Stimulated activated CD8-positive, alpha-beta memory T cell treated with anti-CD3 and anti-CD28 coated beads, Interleukin-12 subunit alpha, Interleukin-12 subunit beta, amount 100 ng/mL, for 4 hours (primary cell): Measurements from ENCODE around the gene PIH1D1.
"Not testable (repeated sequence)": the region's sequence is repeated elsewhere in the genome, so short reads cannot be mapped to it uniquely, and the experiment has no call there.

ENCODE experiments used
- DNase-seq: peaks from one replicate; pipeline ENCODE4 v3.0.0-alpha.2; 2020; ENCODE audit warnings: low read depth

Gene PIH1D1

DNA sequence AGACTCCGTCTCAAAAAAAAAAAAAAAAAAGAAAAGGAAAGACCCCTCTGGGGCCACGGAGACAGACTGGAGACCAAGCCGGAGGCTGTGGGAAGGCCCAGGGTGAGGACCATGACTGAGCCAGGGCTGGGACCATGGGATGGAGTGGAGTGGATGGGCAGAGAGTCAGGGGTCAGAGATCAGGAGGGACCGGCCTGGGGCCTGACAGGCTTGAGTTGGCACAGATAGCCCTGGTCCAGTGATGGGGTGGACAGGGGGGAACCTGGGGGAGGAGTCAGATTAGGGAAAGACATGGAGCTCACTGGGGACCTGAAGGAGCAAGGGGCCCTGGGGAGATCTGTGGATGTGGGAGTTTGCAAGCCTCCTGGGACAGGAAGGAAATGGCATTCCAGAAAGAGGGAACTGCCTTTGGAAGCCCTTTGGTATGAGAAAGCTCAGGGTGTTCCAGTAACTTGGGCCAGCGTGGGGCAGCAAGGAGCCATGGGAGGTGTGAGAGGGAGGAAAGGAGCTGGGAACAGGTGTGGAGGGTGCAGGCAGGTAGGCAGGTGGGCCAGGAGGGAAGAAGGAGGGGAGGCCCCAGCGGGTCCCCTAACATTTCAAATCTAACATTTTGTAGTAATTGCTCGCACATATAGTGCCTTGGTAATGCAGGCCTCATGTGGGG is 29.5 kb upstream of the PIH1D1 start:
- no peak for DNase-seq

DNA sequence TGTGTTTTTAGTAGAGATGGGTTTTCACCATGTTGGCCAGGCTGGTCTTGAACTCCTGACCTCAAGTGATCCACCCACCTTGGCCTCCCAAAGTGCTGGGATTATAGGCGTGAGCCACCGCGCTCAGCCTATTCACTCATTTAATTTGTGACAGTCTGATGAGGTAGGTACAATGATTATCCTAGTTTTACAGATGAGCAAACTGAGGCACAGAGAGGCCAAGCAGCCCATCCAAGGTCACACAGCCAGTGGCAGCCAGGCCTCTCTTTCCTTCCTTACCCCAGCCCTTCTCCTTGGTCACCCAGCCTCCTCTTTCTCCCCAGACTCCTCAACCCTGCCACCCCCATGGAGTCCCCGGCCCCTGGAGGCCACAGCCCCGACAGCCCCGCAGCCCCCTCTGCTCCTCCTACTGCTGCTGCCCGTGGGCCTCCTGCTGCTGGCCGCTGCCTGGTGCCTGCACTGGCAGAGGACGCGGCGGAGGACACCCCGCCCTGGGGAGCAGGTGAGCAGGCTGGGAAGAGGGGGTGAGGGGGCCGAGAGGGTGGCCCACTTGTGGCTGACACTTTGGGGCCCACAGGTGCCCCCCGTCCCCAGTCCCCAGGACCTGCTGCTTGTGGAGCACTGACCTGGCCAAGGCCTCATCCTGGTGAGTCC is 28.5 kb upstream of the PIH1D1 start:
- no peak for DNase-seq

DNA sequence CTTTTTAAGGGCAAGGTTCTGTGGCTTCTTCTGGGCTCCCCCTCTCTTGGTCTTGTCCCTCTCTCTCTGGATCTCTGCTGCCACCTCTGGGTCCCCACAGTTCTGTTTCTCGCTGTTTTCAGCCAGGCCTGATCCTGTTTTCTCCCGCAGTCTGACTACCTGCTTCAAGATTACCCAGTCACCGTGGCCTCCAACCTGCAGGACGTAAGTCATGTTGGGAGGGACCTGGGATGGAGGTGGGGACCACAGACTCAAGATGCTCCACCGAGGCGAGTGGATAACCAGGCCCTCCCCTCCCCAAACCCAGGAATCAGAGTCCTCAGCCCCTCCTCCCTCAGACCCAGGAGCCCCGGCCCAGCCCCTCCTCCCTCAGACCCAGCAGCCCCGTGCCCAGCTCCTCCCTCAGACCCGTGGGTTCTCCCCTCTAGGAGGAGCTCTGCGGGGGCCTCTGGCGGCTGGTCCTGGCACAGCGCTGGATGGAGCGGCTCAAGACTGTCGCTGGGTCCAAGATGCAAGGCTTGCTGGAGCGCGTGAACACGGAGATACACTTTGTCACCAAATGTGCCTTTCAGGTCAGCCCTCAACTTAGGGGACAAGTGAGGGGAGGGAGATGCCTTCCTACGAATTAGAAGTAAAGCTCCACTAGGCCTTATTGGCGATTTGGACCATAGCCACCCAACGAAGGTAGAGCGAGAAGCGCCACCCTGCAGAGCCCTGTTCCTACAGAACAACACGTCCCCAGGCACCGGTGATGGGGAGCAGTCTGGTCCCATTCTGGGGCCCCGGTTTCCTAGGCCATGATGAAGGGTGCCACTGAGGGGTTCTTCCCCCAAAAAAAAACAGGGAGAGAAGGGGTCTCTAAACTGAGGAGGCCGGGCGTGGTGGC is 24.6 kb upstream of the PIH1D1 start:
- no peak for DNase-seq

DNA sequence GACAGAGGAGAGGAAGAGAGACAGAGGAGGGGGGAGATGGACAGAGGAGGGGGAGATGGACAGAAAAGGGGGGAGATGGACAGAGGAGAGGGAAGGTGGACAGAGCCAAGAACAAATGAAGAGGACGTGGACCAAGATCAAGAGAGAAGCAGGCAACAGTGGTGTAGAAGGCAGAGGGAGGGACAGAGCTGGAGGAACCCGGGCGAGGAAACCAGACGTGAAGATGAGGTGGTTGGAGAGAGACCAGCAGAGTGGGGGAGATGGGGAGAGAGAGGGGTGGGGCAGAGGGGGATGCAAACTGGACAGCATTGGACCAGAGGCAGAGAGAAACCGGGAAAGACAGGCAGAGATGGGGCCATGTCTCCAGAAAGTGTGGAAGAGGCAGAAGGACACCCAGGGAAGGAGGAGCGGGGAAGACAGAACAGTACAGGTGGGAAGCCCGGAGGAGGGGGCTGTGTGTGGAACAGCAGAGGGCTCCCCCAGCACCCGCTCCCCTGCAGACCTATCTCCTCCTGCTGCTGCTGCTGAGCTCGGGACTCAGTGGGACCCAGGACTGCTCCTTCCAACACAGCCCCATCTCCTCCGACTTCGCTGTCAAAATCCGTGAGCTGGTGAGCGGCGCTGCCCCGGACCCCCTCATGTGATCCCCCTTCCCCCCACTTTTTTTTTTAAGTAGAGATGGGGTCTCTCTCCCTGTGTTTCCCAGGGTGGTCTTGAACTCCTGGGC is 23.7 kb upstream of the PIH1D1 start:
- no peak for DNase-seq

DNA sequence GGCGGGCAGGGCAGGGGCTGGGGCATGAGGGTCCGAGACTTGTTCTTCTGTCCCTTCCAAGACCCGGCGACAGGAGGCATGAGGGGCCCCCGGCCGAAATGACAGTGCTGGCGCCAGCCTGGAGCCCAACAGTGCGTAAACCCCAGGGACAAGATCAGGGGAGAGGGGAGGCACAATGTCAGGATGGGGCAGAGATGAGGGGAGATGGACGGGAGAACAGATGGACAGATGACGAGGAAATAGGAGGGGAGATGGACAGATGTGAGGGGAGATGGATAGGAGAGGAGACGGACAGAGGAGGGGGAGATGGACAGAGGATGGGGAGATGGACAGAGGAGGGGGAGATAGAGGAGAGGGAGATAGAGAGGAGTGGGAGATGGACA is 22.9 kb upstream of the PIH1D1 start:
- DNase-seq, result no peak

DNA sequence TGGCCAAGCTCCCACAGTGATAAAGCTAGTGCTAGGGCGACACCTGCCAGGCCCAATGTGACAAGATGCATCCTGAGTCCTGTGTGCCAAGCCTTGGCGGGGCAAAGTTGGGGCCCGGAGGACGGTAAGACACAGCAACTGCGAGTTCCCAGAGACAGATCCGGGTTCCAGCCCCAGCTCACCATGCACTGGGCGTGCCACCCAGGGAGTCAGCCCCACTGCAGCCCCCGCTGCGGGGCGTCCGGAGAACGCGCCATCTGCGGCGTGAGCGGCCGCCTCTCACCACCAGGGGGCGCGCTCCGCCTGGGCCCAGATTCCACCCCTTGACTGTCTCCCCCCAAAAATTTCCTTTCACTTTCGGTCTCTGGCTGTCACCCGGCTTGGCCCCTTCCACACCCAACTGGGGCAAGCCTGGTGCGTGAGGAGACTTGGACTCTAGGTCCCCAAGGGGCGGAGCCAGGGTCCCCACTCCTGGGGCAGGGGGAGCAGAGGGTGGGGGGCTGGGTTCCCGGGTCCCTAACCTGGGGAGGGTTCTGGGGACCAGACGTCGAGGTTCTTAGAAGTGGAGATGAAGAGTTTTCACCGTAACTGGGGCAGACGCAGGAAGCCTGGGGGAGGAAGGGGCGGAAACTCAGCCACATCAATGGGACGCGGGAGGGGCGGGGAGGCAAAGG is 22.4 kb upstream of the PIH1D1 start, which contains the start of gene FLT3LG:
Gene FLT3LG (plus strand): TSS at position 348 of the 674 bp plus-strand sequence. CDS start 425 bp downstream, outside the sequence.
- DNase-seq, result peak; percentile 81

DNA sequence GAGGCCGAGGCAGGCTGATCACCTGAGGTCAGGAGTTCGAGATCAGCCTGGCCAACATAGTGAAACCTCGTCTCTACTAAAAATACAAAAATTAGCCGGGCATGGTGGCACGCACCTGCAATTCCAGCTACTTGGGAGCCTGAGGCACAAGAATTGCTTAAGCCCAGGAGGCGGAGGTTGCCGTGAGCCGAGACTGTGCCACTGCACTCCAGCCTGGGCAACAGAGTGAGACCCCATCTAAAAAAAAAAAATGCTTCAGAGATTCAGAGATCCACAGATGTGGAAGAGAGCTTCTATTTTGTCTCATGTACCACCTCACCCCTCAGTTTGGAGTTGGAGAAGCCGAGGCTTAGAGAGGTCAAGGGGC is 21.9 kb upstream of the PIH1D1 start:
- not testable (repeated sequence) for DNase-seq

DNA sequence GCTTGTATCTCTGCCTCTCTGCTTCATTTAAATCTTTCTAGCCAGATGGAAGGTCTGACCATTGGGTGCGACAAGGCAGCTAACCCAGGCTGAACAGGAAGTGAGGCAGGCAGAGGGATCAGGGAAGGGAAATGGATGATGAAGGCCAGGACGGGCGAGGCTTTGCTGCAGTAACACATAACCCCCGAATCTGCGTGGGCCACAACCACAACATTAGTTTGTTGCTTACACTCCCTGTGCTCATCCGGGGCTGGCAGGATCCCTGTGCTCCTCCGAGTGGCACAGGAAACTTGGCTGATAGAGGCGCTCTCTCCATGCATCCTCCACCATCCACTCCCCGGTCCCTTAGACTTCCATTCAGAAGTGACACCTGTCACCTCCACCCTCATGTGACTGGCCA is 21.3 kb upstream of the PIH1D1 start:
- no peak for DNase-seq

DNA sequence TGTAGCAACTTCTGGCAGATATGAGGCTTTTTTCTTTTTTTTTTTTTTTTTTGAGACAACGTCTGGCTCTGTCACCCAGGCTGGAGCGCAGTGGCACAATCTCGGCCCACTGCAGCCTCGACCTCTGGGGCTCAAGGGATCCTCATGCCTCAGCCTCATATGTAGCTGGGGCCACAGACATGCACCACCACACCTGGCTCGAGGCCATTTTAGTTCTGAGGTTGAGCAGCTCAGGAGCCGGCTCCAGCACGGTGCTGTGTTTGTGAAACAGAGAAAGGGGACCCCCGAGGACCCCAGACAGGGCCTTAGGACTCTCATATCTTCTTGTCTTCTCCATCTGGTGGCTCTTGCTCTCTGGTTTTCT is 19.0 kb upstream of the PIH1D1 start:
- no peak for DNase-seq

DNA sequence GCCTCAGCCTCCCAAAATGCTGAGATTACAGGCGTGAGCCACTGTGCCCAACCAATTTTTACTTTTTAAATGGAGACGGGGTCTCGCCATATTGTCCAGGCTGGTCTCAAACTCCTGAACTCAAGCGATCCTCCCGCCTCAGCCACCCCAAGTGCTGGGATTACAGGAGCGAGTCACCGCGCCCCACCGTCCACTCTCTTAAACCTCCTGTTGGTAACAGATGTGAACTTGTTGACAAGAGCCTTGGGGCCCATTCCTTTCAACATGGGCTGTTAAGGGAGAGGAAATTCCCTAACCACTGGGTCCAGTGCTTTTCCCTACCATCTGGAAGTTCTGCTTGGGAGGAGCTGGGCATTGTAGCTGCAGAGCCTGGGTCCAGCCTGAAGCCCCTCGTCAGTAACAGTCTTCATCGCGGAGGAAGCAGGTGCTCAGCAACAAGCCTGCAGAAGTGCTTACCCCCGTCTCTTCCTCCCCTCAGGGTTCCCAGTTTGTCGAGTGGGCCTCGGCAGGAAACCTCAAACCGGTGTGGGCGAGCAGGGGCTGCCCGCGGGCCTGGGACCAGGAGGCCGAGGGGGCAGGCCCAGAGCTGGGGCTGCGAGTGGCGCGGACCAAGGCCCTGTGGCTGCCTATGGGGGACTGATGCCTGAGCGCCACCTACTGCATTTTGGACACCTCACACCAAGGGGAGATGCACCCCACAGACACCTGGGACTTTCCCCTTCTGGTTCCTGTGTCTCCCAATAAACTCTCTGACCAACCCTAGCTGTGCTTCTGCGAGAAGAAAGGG is 18.4 kb upstream of the PIH1D1 start:
- peak; percentile 73 for DNase-seq

DNA sequence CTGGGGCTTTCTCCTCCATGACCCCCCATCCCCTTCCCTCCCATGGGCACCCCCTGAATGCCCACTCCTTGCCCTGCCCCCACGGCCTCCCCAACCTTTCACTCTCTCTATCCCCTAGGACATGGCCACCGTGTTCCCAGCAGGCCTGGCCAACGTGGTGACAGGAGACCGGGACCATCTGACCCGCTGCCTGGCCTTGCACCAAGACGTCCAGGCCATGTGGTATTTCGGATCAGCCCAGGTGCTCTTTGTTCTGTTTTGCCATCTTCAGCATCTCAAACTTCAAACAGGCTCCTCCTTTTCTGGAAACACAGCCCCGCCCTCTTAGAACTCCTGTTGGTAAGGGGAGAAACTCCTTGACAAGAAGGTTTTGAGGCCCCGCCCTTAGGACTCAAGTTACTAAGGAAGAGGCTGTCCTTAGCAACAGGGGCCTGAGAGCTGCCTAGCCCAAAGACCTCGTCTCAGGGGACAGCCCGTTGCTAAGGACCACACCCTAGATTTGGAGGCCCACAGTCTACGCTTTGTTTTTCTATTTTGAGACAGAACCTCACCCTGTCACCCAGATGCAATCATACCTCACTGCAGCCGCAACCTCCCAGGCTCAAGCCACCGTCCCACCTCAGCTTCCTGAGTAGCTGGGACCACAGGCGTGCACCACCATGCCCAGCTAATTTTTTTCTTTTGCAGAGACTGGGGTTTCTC is 17.3 kb upstream of the PIH1D1 start:
- peak; percentile 60 for DNase-seq

DNA sequence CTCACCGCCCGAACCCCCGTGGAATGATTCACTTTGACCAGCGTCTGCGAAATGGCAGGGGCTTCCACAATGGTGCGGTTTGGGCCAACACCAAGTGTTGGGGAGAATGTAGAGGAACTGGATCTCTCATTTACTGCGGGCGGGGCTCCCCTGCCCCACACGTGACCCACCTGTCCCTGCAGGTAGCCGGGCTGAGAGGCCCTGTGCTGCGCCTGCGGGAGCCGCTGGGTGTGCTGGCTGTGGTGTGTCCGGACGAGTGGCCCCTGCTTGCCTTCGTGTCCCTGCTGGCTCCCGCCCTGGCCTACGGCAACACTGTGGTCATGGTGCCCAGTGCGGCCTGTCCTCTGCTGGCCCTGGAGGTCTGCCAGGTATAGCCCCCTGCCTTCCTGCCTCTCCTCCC is 16.6 kb upstream of the PIH1D1 start:
- DNase-seq, result no peak

DNA sequence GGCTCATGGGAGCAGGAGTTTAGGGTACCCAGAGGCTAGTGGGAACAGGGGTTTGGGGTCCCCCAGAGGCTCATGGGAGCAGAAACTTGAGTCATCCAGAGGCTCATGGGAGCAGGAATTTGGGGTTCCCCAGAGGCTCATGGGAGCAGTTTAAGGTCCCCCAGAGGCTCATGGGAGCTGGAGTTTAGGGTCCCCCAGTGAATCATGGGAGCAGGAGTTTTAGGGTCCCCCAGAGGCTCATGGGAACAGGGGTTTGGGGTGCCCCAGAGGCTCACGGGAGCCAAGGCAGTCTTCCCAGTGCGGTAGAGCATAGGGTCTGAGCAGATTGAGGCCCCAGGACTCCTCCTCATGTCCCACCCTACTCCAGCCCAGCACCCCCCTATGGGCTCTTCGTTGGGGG is 13.8 kb upstream of the PIH1D1 start:
- no peak for DNase-seq

DNA sequence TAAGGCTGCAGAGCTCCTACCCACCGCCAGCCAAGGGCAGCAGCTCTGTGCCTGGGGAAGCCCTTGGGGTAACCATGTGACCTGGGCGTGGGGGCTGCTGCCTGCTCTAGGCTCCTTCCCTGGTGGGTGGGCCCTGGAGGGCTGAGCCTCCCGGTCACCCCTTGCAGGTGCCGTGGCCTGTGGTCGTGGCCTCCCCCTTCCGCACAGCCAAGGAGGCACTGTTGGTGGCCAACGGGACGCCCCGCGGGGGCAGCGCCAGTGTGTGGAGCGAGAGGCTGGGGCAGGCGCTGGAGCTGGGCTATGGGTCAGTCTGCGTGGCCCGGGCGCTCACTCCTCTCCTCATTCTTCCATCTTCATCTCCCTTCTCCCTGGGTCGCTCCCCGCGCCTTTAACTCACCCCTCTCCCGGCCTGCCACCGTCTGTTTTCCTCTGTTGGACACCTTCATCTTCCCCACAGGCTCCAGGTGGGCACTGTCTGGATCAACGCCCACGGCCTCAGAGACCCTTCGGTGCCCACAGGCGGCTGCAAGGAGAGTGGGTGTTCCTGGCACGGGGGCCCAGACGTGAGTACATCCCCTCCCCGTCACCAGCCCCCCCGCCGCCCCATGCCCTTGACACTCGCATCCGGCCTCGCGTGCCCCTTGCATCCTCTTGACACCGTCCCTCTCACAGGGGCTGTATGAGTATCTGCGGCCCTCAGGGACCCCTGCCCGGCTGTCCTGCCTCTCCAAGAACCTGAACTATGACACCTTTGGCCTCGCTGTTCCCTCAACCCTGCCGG is 12.5 kb upstream of the PIH1D1 start:
- DNase-seq, result no peak

DNA sequence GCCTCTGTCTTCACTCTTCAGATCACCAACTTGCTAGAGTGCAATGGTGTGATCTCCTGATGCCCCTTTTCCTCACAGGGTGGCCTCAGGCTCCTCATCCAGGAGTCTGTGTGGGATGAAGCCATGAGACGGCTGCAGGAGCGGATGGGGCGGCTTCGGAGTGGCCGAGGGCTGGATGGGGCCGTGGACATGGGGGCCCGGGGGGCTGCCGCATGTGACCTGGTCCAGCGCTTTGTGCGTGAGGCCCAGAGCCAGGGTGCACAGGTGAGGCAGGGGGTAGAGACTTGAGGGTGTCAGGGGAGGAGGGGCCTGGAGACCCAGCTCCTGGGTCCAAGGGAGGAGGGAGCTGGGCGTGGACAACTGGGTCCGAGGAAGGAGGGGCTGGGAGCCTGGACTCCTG is 10.9 kb upstream of the PIH1D1 start:
- no peak for DNase-seq

DNA sequence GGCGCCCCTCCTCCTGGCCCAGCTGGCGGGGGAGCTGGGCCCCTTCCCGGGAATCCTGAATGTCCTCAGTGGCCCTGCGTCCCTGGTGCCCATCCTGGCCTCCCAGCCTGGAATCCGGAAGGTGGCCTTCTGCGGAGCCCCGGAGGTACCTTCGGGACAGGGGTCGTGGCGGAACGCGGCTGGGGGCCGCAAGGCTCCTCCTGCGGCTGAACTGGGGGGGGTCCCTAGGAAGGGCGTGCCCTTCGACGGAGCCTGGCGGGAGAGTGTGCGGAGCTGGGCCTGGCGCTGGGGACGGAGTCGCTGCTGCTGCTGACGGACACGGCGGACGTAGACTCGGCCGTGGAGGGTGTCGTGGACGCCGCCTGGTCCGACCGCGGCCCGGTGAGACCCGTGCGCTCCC is 10.0 kb upstream of the PIH1D1 start:
- DNase-seq, result no peak

DNA sequence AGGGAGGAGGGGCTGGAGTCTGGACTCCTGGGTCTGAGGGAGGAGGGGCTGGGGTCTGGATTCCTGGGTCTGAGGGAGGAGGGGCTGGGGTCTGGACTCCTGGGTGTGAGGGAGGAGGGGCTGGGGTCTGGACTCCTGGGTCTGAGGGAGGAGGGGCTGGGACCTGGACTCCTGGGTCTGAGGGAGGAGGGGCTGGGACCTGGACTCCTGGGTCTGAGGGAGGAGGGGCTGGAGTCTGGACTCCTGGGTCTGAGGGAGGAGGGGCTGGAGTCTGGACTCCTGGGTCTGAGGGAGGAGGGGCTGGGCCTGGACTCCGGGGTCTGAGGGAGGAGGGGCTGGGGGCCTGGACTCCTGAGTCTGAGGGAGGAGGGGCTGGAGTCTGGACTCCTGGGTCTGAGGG is 9.5 kb upstream of the PIH1D1 start:
- DNase-seq, result not testable (repeated sequence)

DNA sequence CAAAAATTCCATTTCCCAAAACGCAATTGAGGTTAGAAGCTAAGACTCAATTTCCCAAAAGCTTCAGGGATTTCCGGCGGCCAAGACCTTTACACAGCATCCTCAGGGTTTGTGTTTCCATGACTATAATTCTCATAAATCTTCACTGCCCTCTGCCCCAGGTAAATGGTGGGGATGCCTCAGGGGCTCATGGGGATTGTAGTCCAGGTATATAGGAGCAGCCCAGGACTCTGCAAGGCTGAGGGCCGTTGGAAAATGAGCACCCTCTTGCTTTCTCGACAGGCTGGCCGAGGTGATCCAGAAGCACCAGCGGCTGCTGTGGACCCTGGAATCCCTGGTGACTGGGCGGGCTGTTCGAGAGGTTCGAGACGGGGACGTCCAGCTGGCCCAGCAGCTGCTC is 7.8 kb upstream of the PIH1D1 start:
- DNase-seq, result no peak

DNA sequence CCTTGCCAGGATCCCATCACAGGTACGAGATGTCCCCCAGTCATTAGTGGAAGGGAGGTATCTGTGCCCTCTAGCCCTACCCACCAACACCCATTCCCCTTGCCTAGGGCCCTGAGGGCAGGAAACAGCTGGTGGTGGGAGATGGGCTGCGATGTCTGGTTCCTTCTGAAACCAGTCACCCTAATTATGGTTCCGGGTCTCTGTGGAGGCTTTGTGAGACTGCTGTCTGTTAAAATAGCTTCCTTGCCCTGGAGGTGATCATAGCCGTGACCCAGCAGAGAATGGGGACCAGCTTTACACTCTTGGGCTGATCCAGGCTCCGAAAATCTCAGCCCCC is 6.9 kb upstream of the PIH1D1 start:
- no peak for DNase-seq

DNA sequence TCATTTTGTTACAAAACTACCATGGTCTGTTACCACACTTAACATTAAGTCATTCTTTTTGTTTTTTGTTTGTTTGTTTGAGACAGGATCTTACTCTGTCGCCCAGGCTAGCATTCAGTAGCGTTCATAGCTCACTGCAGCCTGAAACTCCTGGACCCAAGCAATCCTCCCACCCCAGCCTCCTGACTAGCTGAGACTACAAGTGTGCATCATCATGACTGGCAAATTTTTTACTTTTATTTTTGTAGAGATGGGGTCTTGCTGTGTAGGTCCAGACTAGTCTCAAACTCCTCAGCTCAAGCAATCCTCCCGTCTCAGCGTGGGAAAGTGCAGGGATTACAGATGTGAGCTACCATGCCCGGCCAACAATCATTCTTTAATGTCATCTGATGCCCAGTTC is 4.7 kb upstream of the PIH1D1 start:
- DNase-seq, result no peak
